Measurements from ENCODE around the gene BSND.

GRCh38 chr1:54989968-54990810 is 8.5 kb upstream of the BSND start:
- TF ChIP-seq POLR2AphosphoS5 (IDR thresholded peaks at IDR 0.05) (no peak), CTCF (IDR thresholded peaks at IDR 0.05) (no peak), POLR2A (IDR thresholded peaks at IDR 0.05) (no peak)
